ENCODE results near the gene IL18R1. TPM values are rescaled to one million over a fixed set of nuclear protein-coding genes. Genes with fewer than 3 reads are reported as not detected.

Gene IL18R1
- polyA plus RNA-seq, 1 experiment, result not detected

DNA sequence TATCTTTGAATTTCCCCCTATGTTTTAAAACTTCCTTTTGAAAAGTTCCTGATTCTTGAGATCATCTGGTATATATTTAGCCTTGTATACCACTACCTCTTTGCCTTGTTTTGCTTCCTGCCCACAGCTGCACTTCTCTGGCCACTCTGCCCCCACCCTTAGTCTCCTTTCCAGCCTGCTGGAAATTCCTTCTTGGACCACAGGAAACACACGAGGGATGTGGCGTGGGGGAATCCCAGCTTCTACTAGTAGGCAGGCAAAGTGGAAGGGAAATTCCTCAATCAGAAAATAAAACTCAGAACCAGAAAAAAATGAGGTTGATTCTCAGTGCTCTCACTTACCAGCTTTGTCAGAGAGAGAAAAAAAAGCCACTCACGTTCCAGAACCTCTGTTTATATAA is 80.7 kb downstream of the IL18R1 start:
- POLR2A ChIA-PET, result no interaction called here
- TF ChIP-seq, protein P1, sequence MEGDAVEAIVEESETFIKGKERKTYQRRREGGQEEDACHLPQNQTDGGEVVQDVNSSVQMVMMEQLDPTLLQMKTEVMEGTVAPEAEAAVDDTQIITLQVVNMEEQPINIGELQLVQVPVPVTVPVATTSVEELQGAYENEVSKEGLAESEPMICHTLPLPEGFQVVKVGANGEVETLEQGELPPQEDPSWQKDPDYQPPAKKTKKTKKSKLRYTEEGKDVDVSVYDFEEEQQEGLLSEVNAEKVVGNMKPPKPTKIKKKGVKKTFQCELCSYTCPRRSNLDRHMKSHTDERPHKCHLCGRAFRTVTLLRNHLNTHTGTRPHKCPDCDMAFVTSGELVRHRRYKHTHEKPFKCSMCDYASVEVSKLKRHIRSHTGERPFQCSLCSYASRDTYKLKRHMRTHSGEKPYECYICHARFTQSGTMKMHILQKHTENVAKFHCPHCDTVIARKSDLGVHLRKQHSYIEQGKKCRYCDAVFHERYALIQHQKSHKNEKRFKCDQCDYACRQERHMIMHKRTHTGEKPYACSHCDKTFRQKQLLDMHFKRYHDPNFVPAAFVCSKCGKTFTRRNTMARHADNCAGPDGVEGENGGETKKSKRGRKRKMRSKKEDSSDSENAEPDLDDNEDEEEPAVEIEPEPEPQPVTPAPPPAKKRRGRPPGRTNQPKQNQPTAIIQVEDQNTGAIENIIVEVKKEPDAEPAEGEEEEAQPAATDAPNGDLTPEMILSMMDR (IDR thresholded peaks at IDR 0.05; ENCODE audit: insufficient read depth, low read depth, low read length), result no peak
- no peaks in the 10 kb centered on the region; the same call in 1 of the 2 replicates for H3K27me3 ChIP-seq (ENCODE audit: control insufficient read depth, insufficient read depth, low read length)
- no peak for DNase-seq (ENCODE audit: low read depth)
- no peaks in the 10 kb centered on the region for H3K36me3 ChIP-seq (ENCODE audit: control insufficient read depth, insufficient read depth, low read length)
- CTCF ChIA-PET, result interaction anchor here (1.0 to 1.1 kb wide), 2 partner anchors 196 to 553 kb away, joined by 3 read pairs; no protein-coding TSS in a partner anchor
- H3K4me3 ChIP-seq (ENCODE audit: low read depth, low read length), result no peak overlapping the region

DNA sequence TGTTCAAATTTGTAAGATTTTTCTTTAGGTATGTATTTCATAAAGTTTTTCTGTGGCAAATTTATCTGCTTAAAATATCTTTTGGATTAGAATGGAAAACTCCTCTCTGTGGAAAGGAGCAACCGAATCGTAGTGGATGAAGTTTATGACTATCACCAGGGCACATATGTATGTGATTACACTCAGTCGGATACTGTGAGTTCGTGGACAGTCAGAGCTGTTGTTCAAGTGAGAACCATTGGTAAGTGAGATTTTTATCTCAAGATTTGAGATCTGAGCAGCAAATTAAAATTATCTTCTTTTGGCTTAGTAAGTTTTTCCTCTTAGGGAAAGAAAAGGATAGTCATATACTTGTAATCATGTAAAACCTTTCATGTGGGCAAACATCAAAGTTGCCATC is 81.5 kb downstream of the IL18R1 start:
- no peak overlapping the region for H3K4me3 ChIP-seq (ENCODE audit: low read depth, low read length)
- no peaks in the 10 kb centered on the region; the same call in 1 of the 2 replicates for H3K27me3 ChIP-seq (ENCODE audit: control insufficient read depth, insufficient read depth, low read length)
- H3K36me3 ChIP-seq (ENCODE audit: control insufficient read depth, insufficient read depth, low read length), result no peaks in the 10 kb centered on the region
- TF ChIP-seq, protein P1 (IDR thresholded peaks at IDR 0.05; ENCODE audit: insufficient read depth, low read depth, low read length), result no peak
- ChIA-PET POLR2A (no interaction called here), CTCF (interaction anchor here (1.0 to 1.3 kb wide), 3 partner anchors 12 to 553 kb away, joined by 3 read pairs; no protein-coding TSS in a partner anchor)
- DNase-seq (ENCODE audit: low read depth), result no peak

GRCh38 chr2:102438111-102438510 is 82.5 kb downstream of the IL18R1 start:
- Histone ChIP-seq H3K27me3 (ENCODE audit: control insufficient read depth, insufficient read depth, low read length) (no peaks in the 10 kb centered on the region; the same call in 1 of the 2 replicates), H3K4me3 (ENCODE audit: low read depth, low read length) (no peak overlapping the region), H3K36me3 (ENCODE audit: control insufficient read depth, insufficient read depth, low read length) (no peaks in the 10 kb centered on the region)
- DNase-seq (ENCODE audit: low read depth), result no peak
- POLR2A ChIA-PET, result no interaction called here
- TF ChIP-seq, protein P1 (IDR thresholded peaks at IDR 0.05; ENCODE audit: insufficient read depth, low read depth, low read length), result no peak
- CTCF ChIA-PET, result interaction anchor here (1.3 to 1.4 kb wide), 2 partner anchors 11 to 188 kb away, joined by 3 to 4 read pairs; no protein-coding TSS in a partner anchor

GRCh38 chr2:102438578-102438977 is 83.0 kb downstream of the IL18R1 start:
- no peak for DNase-seq (ENCODE audit: low read depth)
- TF ChIP-seq, protein P1 (IDR thresholded peaks at IDR 0.05; ENCODE audit: insufficient read depth, low read depth, low read length), result no peak
- Histone ChIP-seq H3K27me3 (ENCODE audit: control insufficient read depth, insufficient read depth, low read length) (no peaks in the 10 kb centered on the region; the same call in 1 of the 2 replicates), H3K36me3 (ENCODE audit: control insufficient read depth, insufficient read depth, low read length) (no peaks in the 10 kb centered on the region), H3K4me3 (ENCODE audit: low read depth, low read length) (no peak overlapping the region)
- ChIA-PET CTCF (interaction anchor here (1.1 to 1.5 kb wide), 3 partner anchors 9 to 188 kb away, joined by 4 to 5 read pairs (median 4); partner anchors contain the start of gene SLC9A4), POLR2A (no interaction called here)

GRCh38 chr2:102439065-102439695 is 83.6 kb downstream of the IL18R1 start:
- Histone ChIP-seq H3K27me3 (ENCODE audit: control insufficient read depth, insufficient read depth, low read length) (no peaks in the 10 kb centered on the region; the same call in none of the 2 replicates), H3K36me3 (ENCODE audit: control insufficient read depth, insufficient read depth, low read length) (no peaks in the 10 kb centered on the region), H3K4me3 (ENCODE audit: low read depth, low read length) (no peak overlapping the region)
- TF ChIP-seq, protein P1 (IDR thresholded peaks at IDR 0.05; ENCODE audit: insufficient read depth, low read depth, low read length), result no peak
- DNase-seq (ENCODE audit: low read depth), result no peak
- ChIA-PET POLR2A (no interaction called here), CTCF (interaction anchor here (1.1 to 1.5 kb wide), 3 partner anchors 9 to 189 kb away, joined by 4 to 5 read pairs (median 4); partner anchors contain the start of gene SLC9A4)

All from BJ (cell line).